ENCODE data around the gene SLC10A7. TPM values are rescaled to one million over a fixed set of nuclear protein-coding genes. Genes with fewer than 3 reads are reported as not detected.

SLC10A7 gene
- total RNA-seq, 1 experiment from 2014 or later, result 3.9 TPM

GRCh38 chr4:146508229-146508939 lies 13.4 kb downstream of the SLC10A7 start:
- H3K27ac ChIP-seq (ENCODE audit: insufficient read length, low read depth, low read length), result no peak overlapping the region
- H3K36me3 Mint-ChIP-seq (ENCODE audit: insufficient read depth in 1 of 3, low read depth in 3 of 3), result no peaks in the 10 kb centered on the region
- H4K5ac ChIP-seq (ENCODE audit: insufficient read length, low read depth, low read length), result no peak overlapping the region
- no peak overlapping the region for H2AK5ac ChIP-seq (ENCODE audit: insufficient read length, low read length)
- H3K79me1 ChIP-seq (ENCODE audit: insufficient read depth, low read depth, low read length, poor library complexity, severe bottlenecking), result no peaks in the 10 kb centered on the region
- H3K56ac ChIP-seq (ENCODE audit: insufficient read length, low read depth, low read length), result no peak overlapping the region
- no peak overlapping the region for H3K9ac ChIP-seq (ENCODE audit: extremely low read depth, insufficient read length, low read length)
- H3K4me1 ChIP-seq (ENCODE audit: insufficient read depth, low read length), result no peaks in the 10 kb centered on the region
- no peak overlapping the region for H2BK5ac ChIP-seq (ENCODE audit: insufficient read length, low read length)
- H2BK12ac ChIP-seq (ENCODE audit: insufficient read length, low read depth, low read length), result no peak overlapping the region
- no peak overlapping the region for H2BK15ac ChIP-seq (ENCODE audit: low read depth, low read length)
- H3K18ac ChIP-seq (ENCODE audit: insufficient read length, low read depth, low read length), result no peak overlapping the region
- H3K23me2 ChIP-seq (ENCODE audit: insufficient read length, low read depth, low read length, poor library complexity, severe bottlenecking), result no peaks in the 10 kb centered on the region
- no peak overlapping the region for H3T11ph ChIP-seq (ENCODE audit: low read length)
- no peak overlapping the region for H3K23ac ChIP-seq (ENCODE audit: insufficient read length, low read depth, low read length)
- H4K8ac ChIP-seq (replicated peaks; ENCODE audit: insufficient read length, low read depth, low read length), result no peak overlapping the region
- H2AFZ ChIP-seq (ENCODE audit: low read length), result no peak overlapping the region
- no peak overlapping the region for H2BK120ac ChIP-seq (ENCODE audit: low read depth, low read length, poor library complexity, severe bottlenecking)
- no peaks in the 10 kb centered on the region for H3K9me3 ChIP-seq (ENCODE audit: control insufficient read depth, low read depth, low read length)
- no peak overlapping the region for H3K4me3 Mint-ChIP-seq
- no peak for TF ChIP-seq CTCF (conservative IDR thresholded peaks at IDR 0.05)
- no peak overlapping the region for H4K91ac ChIP-seq (ENCODE audit: insufficient read length, low read depth, low read length)
- no peak overlapping the region for H3K4ac ChIP-seq (ENCODE audit: low read depth, low read length)
- no peaks in the 10 kb centered on the region for H3K4me1 Mint-ChIP-seq
- H4K20me1 ChIP-seq (ENCODE audit: control insufficient read depth, insufficient read depth, insufficient read length), result no peaks in the 10 kb centered on the region
- H3K14ac ChIP-seq (ENCODE audit: insufficient read depth, low read length), result no peak overlapping the region
- no CpG with 5 or more reads among the region's 3 CpGs for WGBS (ENCODE audit: extremely low coverage, insufficient read length, low lambda C conversion rate)
- no peaks in the 10 kb centered on the region for H3K27me3 Mint-ChIP-seq (ENCODE audit: low read depth)
- H2BK20ac ChIP-seq (ENCODE audit: low read depth, low read length, poor library complexity, severe bottlenecking), result no peak overlapping the region
- no peaks in the 10 kb centered on the region for H3K79me2 ChIP-seq (ENCODE audit: insufficient read depth, low read length)
- H3K27me3 ChIP-seq (ENCODE audit: insufficient read depth, low read length), result no peaks in the 10 kb centered on the region
- DNase-seq, result no peak
- H3K27ac Mint-ChIP-seq, result no peak overlapping the region
- H3K9me3 Mint-ChIP-seq, result no peaks in the 10 kb centered on the region
- no peak overlapping the region for H3K4me2 ChIP-seq (ENCODE audit: insufficient read depth, insufficient read length, low read length)
